ENCODE measurements around the gene ACTG2. TPM values are rescaled to one million over a fixed set of nuclear protein-coding genes. Genes with fewer than 3 reads are reported as not detected.

The ACTG2 gene
- total RNA-seq, 1 donor: not detected

GRCh38 chr2:73911548-73912208 lies 18.9 kb downstream of the ACTG2 start:
- DNase-seq (ENCODE audit: low read depth in 2 of 3, low spot score in 2 of 3): no peak

DNA sequence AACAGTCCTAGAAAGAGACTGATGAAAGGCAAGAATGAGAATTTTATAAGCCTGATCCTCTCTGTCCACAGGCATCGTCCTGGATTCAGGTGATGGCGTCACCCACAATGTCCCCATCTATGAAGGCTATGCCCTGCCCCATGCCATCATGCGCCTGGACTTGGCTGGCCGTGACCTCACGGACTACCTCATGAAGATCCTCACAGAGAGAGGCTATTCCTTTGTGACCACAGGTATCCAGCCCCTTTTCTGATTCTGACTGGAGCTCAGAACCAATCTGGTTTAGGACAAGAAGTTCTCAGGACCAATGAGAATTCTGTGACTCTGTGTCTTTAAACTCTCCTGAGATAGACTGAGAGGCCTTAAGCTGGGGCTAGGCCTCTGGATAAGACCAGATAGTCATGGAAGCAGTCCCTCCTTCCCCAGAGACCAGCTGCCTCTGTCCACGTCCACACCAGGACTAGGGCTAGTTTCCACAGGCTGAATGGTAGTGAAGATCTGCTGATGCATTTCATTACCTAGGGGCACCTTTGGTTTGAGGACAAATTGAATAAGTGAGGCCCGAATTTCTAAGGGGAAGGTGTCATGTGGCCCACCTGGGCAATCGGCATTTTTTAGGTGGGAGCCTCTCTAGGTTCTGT lies 20.7 kb downstream of the ACTG2 start:
- DNase-seq (ENCODE audit: low read depth in 2 of 3, low spot score in 2 of 3): no peak

- no peak for DNase-seq (ENCODE audit: low read depth in 2 of 3, low spot score in 2 of 3)
Measured at GRCh38 chr2:73914667-73915066, 21.9 kb downstream of the ACTG2 start.

DNA sequence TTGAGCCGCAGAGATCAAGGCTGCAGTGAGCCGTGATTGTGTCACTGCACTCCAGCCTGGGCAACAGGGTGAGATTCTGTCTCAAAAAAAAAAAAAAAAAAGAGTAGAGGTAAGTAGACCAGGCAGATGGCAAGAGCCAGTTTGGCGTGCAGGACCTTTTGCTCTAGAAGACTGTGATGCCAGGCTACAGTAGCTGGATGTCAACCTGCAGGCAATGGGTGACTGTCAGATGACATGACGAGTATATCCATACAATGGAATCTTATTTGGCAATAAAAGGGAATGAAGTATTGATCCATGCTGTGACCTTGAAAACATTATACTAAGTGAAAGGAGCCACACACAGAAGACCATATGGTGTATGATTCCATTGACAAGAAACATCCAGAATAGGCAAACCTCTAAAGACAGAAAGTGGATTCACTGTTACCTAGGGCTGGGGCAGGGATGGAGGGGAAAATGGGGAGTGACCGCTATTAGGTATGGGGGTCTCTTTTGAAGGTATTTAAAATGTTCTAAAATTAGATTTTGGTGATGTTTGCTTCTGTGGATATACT lies 22.7 kb downstream of the ACTG2 start:
- DNase-seq (ENCODE audit: low read depth in 2 of 3, low spot score in 2 of 3): no peak

DNA sequence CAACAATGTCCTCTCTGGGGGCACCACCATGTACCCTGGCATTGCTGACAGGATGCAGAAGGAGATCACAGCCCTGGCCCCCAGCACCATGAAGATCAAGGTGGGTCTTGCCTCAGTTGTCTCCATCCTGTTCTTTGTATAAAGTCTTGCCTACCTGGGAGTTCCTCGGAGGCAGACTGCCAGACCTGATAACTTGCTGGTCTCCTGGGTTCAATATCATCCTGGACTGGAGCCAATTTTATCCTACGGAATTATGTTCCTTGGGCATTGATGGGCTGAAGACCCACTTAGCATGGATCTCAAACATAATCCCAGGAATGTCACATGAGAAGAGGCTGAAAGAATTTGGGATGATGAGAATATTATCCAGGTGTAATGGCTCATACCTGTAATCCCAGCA lies 23.9 kb downstream of the ACTG2 start:
- no peak for DNase-seq (ENCODE audit: low read depth in 2 of 3, low spot score in 2 of 3)

DNA sequence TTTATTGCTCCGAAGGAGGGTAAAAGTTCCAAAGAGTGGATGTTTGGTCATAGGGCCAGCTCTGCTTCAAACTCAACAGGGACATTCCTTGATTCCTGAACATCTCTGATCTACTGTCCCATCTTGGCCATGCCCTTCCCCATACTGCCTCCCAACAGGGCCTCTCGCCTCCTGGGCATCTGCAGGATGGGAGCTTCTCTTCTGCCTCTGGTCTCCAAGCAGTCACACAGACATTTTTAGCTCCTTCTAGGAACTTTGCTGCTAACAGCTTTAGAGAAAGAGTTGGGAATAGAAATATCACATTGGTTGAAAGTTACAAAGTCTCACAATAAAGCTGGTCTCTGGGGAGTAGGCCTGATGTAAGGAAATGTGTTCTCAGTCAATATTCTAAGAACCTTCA lies 24.5 kb downstream of the ACTG2 start:
- no peak for DNase-seq (ENCODE audit: low read depth in 2 of 3, low spot score in 2 of 3)

DNA sequence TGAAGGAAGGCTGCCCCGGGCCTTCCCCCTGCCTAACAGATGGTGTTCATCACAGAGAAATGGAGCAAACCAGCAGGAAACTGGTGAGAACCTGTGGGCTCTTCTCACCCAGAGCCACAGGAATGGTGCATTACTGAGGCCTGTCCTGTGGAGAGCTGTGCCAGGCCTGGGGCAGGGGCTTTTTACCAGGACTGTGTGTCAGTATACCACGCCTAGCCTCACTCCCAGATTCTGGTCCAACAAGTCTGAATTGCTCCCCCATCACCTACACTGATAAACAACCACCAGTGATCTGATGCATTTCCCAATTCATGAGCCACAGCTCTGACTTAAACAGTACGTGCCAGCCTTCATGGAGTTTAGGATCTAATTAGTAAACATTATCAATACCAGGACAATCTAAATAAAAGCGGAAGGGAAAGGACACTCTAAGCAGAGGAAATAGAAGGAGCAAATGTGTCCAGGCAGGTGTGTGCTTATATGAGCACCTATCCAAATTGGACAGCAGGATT lies 24.9 kb downstream of the ACTG2 start:
- DNase-seq (ENCODE audit: low read depth in 2 of 3, low spot score in 2 of 3): no peak

DNA sequence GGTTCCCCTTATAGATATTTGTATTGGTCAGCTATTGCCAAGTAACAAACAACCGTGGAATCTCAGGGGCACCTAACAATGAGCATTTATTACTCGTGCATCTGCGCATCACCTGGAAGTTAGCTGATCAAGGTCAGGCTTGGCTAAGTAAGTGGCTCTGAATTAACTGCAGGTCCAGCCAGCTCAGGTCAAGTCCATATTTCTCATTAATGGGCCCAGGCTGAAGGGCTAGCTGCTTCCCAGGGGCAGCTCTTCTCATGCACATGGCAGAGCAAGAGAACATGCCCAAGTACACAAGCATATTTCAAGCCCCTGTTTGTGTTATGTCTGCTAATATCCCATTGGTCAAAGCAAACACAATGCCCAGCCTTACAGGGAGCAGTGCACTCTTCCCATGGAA lies 26.0 kb downstream of the ACTG2 start:
- DNase-seq (ENCODE audit: low read depth in 2 of 3, low spot score in 2 of 3): no peak

- no peak for DNase-seq (ENCODE audit: low read depth in 2 of 3, low spot score in 2 of 3)
Measured at GRCh38 chr2:73919596-73920228, 26.9 kb downstream of the ACTG2 start.

GRCh38 chr2:73920577-73921545 lies 28.1 kb downstream of the ACTG2 start:
- DNase-seq (ENCODE audit: low read depth in 2 of 3, low spot score in 2 of 3): peak in 2 of 3 donors; percentile 54 to 55

DNA sequence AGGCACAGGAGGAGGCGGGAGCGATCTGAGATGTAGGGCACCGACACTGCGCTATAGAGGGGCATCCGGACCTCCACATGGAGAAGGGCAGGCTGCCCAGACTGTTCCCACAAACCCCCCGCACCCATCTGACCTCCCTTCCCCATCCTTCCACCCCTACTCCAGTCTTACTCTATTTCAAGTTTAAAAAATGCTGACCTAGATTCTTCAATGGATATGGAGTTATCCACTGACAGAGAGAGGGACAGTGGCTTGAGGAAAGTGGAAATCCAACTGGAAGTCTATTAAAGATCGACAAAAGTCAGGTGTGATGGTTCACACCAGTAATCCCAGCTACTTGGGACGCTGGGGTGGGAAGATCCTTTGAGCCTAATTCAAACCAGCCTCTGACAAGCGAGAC lies 28.8 kb downstream of the ACTG2 start:
- no peak for DNase-seq (ENCODE audit: low read depth in 2 of 3, low spot score in 2 of 3)

- DNase-seq (ENCODE audit: low read depth in 2 of 3, low spot score in 2 of 3): no peak
Measured at GRCh38 chr2:73922681-73923080, 29.9 kb downstream of the ACTG2 start.

DNA sequence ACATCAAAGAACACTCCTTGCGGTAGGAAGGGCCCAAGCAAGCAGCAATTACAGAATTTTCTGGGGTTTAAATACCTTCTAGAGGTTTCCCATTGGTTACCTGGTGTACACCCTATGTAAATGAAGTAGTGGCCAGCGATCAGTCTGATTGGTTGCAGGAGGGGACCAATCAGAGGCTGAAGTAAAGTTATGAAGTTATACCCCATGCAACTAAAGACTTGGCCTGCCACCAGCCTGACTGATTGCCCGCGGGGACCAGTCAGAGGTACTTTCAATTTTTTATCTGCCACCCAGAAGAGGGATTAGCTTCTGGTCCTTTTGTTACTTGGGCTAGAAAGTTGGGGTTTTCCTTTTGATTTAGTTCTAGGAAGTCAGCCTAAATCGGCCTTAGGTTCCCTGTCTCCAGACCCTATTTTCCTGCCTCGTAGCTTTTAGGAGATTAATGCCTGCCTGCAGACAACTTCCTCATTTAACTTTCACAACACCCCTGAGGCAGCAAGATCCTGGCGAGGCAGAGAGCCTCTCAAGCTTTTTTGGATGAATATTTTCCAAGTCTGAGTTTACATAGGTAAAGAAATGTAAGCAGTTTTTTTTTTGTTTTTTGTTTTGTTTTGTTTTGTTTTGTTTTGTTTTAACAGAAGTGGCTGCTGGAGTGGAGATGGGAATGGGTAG lies 32.4 kb downstream of the ACTG2 start:
- DNase-seq (ENCODE audit: low read depth in 2 of 3, low spot score in 2 of 3): no peak

DNA sequence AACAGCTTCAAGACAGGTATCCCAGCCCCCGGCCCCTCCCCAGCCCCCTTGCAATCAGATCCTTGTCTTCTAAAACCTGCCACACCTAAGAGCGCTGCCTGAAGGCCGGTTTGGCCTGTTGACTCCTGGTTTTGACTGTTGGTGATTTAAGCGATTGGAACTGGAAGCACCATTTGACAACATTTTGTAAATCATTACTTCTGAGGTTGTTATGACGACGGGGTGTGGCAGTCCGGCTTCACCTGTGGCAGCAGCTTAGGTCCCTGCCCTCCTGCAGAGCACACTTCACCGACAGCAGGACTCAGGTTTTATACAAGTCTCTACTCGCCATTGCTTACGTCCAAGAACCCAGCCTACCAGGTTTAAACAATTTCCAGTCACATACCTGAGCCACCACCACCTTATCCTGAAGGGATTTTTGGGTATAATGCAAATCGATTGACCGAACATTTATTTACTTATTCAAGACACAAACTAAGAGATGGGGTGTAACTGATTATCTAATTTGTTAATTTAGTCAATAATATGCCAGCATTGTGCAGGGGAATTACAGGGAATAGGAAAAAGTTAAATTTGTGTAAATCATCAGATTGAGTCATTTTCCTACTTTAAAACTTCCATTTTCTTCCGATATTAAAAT lies 33.2 kb downstream of the ACTG2 start:
- no peak for DNase-seq (ENCODE audit: low read depth in 2 of 3, low spot score in 2 of 3)

GRCh38 chr2:73926493-73927327 lies 33.9 kb downstream of the ACTG2 start, which contains the start of gene DGUOK:
Gene DGUOK, plus strand, starts transcription at chr2:73926880. Its CDS starts 31 bp downstream, at chr2:73926911.
- peak; percentile 92 to 100 (median 99) for DNase-seq (ENCODE audit: low read depth in 2 of 3, low spot score in 2 of 3)

GRCh38 chr2:73927344-73927743 lies 34.5 kb downstream of the ACTG2 start:
- no peak for DNase-seq (ENCODE audit: low read depth in 2 of 3, low spot score in 2 of 3)

- no peak for DNase-seq (ENCODE audit: low read depth in 2 of 3, low spot score in 2 of 3)
Measured at GRCh38 chr2:73928963-73929347, 36.1 kb downstream of the ACTG2 start.

GRCh38 chr2:73930386-73930785 lies 37.6 kb downstream of the ACTG2 start:
- no peak for DNase-seq (ENCODE audit: low read depth in 2 of 3, low spot score in 2 of 3)
